UCSD-AML1 (cell line): ENCODE measurements around the gene MRC2.

Experiments
- DNase-seq: peaks from one replicate; lab custom pipeline; 2025; ENCODE audit not compliant: unreplicated experiment; lab: John Stamatoyannopoulos, UW

MRC2 gene

DNA sequence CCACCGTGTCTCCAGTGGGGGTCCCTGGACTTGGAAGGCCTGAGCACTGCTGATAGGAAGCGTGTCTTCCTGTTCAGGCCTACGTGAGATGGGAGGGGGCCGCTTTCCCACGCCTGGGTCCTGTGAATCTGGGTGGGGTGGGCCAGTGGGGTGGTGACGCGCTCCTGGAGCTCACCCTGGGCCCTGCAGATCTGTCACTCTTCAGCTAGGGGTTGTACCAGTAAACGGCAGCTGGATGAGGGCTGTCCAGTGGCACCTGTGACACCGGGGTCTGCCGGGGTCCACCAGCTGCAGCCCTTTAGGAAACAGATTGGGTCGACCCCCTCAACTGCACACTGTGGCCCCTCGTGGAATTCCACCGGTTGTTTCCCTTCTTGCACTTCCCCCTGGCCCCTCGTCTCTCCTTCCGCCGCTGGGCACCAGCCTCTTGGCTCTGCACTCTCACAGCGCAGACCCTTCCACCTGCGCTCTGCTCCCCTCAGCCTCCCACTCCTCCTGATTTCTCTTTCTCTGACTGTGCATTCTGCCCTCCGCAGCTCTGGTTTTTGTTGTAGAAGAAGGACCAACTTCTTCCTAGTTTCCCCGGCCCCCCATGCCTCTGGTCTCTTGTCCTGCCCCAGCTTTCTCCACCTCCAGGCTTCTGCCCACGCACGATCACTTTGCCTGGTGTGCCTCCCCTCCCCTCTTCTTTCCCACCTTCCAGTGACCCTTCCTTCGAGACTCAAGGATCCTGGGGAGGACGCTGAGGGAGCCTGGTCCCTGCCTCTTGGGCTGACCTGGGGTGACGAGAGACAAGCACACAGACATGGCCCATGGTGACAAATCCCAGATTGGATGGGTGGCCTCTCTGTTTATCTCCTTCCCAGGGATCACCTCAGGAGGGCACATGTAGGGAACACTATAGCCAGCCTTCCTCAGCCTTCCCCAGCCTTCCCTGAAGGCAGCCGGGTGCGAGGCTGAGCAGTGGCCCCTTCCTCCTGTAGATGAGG lies 4.8 kb downstream of the MRC2 start:
- DNase-seq: no peak

- DNase-seq: peak; percentile 25
These were observed 10.3 kb downstream of the MRC2 start for GRCh38 chr17:62637809-62638208.

GRCh38 chr17:62641153-62641552 lies 13.7 kb downstream of the MRC2 start:
- DNase-seq: no peak

DNA sequence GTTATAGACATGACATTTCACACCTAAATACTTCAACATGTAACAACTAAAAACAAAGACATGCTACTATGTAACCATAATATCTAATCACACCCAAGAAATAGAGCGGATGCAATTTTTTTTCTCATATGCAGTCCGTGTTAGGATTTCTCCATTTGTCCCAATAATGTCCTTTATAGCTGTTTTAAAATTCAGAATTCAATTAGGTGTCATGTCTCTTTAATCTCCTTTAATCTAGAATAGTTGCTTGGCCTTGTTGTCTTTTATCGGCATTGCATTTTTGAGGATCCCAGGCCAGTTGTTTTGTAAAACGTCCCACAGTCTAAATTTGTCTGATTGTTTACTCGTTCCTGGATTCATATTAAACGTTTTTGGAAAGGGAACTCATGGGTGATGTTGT lies 14.5 kb downstream of the MRC2 start:
- DNase-seq: no peak

- no peak for DNase-seq
These were observed 16.0 kb downstream of the MRC2 start for GRCh38 chr17:62643496-62643895.

GRCh38 chr17:62644487-62645173 lies 17.2 kb downstream of the MRC2 start:
- no peak for DNase-seq

GRCh38 chr17:62648251-62648955 lies 20.9 kb downstream of the MRC2 start:
- no peak for DNase-seq

GRCh38 chr17:62648956-62649294 lies 21.5 kb downstream of the MRC2 start:
- no peak for DNase-seq

GRCh38 chr17:62649570-62649969 lies 22.1 kb downstream of the MRC2 start:
- no peak for DNase-seq

GRCh38 chr17:62650587-62650986 lies 23.1 kb downstream of the MRC2 start:
- no peak for DNase-seq

DNA sequence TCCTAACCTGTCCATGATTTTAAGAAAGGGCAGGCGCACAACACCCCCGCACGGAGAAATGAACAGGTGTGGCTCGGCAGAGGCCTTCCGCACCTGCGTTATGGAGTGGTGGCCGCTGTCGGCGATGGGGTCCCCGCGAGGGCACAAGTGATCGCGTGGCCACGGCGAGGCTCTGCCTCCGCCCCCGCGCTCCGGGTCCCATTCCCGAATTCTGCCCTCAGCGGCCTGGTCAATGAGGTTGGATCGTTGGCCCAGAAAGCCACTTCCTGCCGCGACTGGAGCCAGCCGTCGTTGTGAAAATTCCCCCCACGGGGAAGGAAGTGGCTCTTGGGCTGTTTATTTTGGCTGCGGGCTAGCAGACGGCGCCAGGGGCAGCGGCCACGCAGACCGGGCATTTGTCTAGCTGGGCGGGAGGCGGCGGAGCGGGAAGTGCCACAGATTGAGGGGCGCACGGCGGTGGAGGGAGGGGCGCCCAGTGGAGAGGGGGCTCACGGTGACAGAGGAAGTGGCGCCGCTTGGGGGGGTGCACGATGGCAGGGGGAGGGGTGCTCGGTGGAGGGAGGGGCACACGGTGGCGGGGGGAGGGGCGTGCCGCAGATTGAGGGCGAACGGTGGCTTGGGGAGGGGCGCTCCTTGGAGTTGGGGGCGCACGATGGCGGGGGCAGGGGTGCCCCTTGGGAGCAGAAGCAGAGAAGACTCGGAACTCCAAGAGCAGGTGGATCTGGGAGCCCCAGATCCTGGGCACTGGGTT lies 25.0 kb downstream of the MRC2 start:
- peak; percentile 85 for DNase-seq

DNA sequence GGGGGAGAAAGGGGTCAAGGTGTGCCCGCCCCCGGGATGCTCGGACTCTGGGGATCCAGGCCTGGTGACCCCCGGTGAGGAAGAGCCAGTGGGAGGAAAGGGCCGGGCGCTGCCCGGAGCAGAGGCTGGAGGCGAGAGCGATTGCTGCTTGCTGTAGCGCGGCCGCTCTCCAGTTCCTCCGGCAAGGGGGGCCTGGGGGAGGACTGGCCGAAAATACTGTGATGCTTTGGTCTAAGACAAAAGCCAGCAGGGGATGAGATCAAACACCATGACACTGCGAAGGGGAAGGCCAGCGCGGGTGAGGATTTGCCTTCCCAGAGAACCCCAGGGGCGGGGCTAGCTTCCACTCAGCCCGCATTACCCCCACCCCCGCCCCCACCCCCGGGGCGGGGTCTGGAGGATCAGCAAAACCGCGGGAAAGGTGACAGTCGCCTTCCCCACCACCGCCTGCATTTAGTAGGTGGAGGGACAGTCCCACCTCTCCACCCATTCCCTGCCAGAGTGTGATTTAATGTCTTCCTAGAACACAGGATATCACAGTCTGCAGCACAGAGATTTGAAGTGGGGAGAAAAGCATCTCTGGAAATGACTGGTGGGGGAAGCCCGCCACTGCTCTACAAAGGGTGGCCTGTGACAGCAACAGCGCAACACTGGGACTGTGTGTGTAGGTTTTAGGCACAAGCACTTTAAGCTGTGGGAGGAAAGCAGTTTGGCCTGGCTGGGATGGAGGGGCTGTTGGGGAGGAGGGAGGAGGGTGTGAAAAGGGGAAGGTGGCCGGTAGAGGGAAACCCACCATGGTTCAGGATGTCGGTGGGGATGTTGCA lies 25.7 kb downstream of the MRC2 start:
- DNase-seq: peak; percentile 77

GRCh38 chr17:62653826-62654761 lies 26.6 kb downstream of the MRC2 start:
- DNase-seq: no peak

GRCh38 chr17:62655656-62656055 lies 28.2 kb downstream of the MRC2 start:
- DNase-seq: no peak

- no peak for DNase-seq
These were observed 29.0 kb downstream of the MRC2 start for GRCh38 chr17:62656446-62656845.

DNA sequence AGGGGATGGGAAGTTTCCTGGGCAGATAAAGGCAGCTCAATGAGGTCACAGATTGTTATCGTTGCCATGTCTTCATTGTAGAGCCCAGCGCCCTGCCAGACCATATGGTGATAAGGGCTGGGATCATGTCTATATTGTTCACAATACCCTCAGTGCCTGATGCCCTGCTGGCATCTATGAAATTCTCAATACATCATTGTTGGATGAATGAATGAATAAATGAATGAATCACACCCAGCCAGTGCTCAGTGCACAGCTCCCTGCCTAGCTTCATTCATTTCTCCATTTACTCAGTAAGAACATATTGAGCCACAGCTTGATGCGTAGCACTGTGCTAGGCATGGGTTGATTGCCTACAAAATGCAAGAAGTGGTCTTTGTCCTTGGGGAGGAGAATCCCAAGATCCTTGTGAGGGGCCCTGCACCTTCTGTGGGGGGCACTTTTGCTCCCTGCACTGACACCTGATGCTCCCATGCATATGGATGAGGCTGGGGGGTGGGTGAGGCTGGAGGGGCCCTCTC lies 29.7 kb downstream of the MRC2 start:
- DNase-seq: no peak

DNA sequence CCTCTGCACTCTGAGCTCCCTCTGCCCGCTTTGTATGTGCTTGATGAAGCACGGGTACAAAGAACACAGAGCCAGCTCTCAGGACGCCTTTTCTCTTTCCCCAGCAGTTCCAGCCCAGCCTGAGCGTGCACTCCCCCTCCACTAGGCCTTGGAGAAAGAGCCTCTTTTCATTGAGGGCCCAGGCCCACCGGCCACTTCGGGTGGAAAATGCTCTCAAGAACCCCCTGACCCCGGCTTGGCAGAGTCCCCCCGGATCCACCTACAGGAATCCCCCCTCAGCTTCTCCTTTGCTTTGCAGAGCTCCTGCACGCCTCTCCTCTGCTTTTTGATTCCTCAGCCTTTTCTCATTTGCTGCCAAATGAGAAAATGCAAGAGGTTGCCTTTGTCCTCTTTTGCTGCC lies 30.2 kb downstream of the MRC2 start:
- no peak for DNase-seq

DNA sequence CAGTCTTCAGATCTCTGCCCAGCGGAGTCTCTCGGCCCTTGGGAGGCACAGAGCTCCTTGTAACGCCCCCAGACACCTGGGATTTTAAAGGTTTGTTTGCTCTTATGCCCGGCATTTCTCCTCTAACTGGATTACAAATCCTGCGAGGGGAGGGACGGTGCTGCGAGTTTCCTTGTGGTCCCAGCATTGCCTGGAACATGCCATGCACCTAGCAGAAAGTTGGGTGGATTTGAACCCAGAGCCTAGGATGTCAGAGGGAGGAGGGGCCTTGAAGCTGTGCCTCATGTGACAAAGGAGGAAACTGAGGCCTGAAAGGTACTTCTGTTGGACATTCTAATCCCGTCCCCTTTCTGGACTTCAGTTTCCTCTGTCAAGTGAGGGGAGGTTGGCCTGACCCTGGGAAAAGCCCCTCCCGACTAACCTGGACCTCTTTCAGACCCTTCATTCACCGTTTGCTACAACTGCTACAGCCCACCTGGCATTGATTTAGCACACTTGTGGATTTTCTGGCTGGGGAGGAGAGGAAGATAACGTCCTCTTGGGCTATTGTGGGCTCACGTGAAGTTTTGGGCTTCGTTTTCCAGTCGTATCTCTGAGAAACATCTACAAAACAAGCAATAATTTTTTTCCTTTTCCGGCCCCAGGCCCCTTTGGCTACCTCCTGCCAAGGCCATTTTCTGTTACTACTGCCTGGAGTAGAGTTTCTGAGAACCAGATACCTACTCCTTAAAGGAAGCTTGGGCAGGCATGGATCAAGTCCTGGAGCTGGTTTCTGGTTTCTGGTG lies 30.9 kb downstream of the MRC2 start:
- DNase-seq: no peak
